Smooth muscle cell (in vitro differentiated cells): ENCODE data around the gene SPINK5. TPM values are rescaled to one million over a fixed set of nuclear protein-coding genes. Genes with fewer than 3 reads are reported as not detected.

Experiments
- DNase-seq: peaks from one replicate; lab custom pipeline; 2025; ENCODE audit not compliant: unreplicated experiment; lab: John Stamatoyannopoulos, UW
- H2AFZ ChIP-seq: fragments of 200-600 bp; sonication (generic); 2 replicates; pipeline ENCODE4 v1.6.0; 2016; ENCODE audit warnings: antibody characterized with exemption, low read depth, mild to moderate bottlenecking
- H3F3A ChIP-seq: fragments of 200-600 bp; sonication (generic); 2 replicates; pipeline ENCODE4 v1.6.0; 2017; ENCODE audit warnings: antibody characterized with exemption, low read depth
- H3K27ac ChIP-seq: fragments of 200-600 bp; sonication (generic); 2 replicates; pipeline ENCODE4 v1.5.1; 2016; ENCODE audit warnings: low read depth, mild to moderate bottlenecking
- H3K27me3 ChIP-seq: fragments of 200-600 bp; sonication (generic); 2 replicates; pipeline ENCODE4 v1.6.1; 2016; ENCODE audit warnings: low read depth, mild to moderate bottlenecking
- H3K36me3 ChIP-seq: fragments of 200-600 bp; sonication (generic); 2 replicates; pipeline ENCODE4 v1.5.1; 2016; ENCODE audit warnings: low read depth
- H3K4me1 ChIP-seq: fragments of 200-600 bp; sonication (generic); 2 replicates; pipeline ENCODE4 v1.5.1; 2016; ENCODE audit warnings: low read depth
- H3K4me2 ChIP-seq: fragments of 200-600 bp; sonication (generic); 2 replicates; pipeline ENCODE4 v1.6.0; 2016; ENCODE audit warnings: mild to moderate bottlenecking
- H3K4me3 ChIP-seq: fragments of 200-600 bp; sonication (generic); 2 replicates; pipeline ENCODE4 v1.5.1; 2016; ENCODE audit warnings: mild to moderate bottlenecking
- H3K79me2 ChIP-seq: fragments of 200-600 bp; sonication (generic); 2 replicates; pipeline ENCODE4 v1.6.0; 2016; ENCODE audit warnings: low read depth, mild to moderate bottlenecking
- H3K9ac ChIP-seq: fragments of 200-600 bp; sonication (generic); 2 replicates; pipeline ENCODE4 v1.6.0; 2016; ENCODE audit warnings: low read depth
- H3K9me3 ChIP-seq: fragments of 200-600 bp; sonication (generic); replicated peaks from 2 replicates; pipeline ENCODE4 v1.5.1; 2016; ENCODE audit warnings: low read depth
- H4K20me1 ChIP-seq: fragments of 200-600 bp; sonication (generic); 2 replicates; pipeline ENCODE4 v1.6.0; 2016; ENCODE audit warnings: low read depth
- CTCF ChIP-seq: fragments of 200-600 bp; sonication (generic); IDR thresholded peaks from 2 replicates; pipeline ENCODE4 v1.5.1; 2017; ENCODE audit warnings: borderline replicate concordance, mild to moderate bottlenecking, antibody characterized with exemption; ENCODE audit not compliant: insufficient read depth, poor library complexity, severe bottlenecking
- WGBS: methylation state at CpG from one replicate; pipeline ENCODE4 v1.1.7; 2016; ENCODE audit warnings: low lambda C conversion rate; 5-methylcytosine and 5-hydroxymethylcytosine counted together
- polyA plus RNA-seq: library from polyadenylated mRNA; unstranded; fragments of >200 nt; fragmentation: Nextera tagmentation; extraction: Ambion mirVana; gene quantifications from 2 replicates; pipeline ENCODE4 v1.2.1, GENCODE V29; 2016
- total RNA-seq: library from RNA; depleted of rRNA; stranded (reverse); fragments of >200 nt; gene quantifications from 2 replicates; pipeline ENCODE4 v1.2.3, GENCODE V29; 2014

The SPINK5 gene
- total and polyA plus RNA-seq, 2 experiments from 2014 or later, result 10.0 to 25.3 TPM

GRCh38 chr5:148172377-148172776 lies 108.6 kb downstream of the SPINK5 start:
- 74% methylated on average over 2 of the region's 2 CpGs for WGBS
- Histone ChIP-seq H2AFZ (no peak overlapping the region), H3K79me2 (no peaks in the 10 kb centered on the region), H3K4me3 (no peak overlapping the region), H3K9me3 (no peaks in the 10 kb centered on the region), H3K4me2 (no peak overlapping the region), H3K9ac (no peak overlapping the region), H3K27ac (no peak overlapping the region), H3K27me3 (peaks cover 24% of the 10 kb centered on the region), H3K36me3 (no peaks in the 10 kb centered on the region), H3F3A (no peaks in the 10 kb centered on the region), H3K4me1 (no peaks in the 10 kb centered on the region), H4K20me1 (no peaks in the 10 kb centered on the region)
- DNase-seq, result no peak
- no peak for TF ChIP-seq CTCF

GRCh38 chr5:148176480-148176879 lies 112.7 kb downstream of the SPINK5 start:
- 39% methylated on average over 2 of the region's 2 CpGs for WGBS
- Histone ChIP-seq H3K4me3 (no peak overlapping the region), H3K4me1 (no peaks in the 10 kb centered on the region), H3K4me2 (no peak overlapping the region), H3F3A (no peaks in the 10 kb centered on the region), H2AFZ (no peak overlapping the region), H3K27ac (no peak overlapping the region), H4K20me1 (no peaks in the 10 kb centered on the region), H3K27me3 (peaks cover 34% of the 10 kb centered on the region), H3K9me3 (no peaks in the 10 kb centered on the region), H3K9ac (no peak overlapping the region), H3K36me3 (no peaks in the 10 kb centered on the region), H3K79me2 (no peaks in the 10 kb centered on the region)
- DNase-seq, result no peak
- no peak for TF ChIP-seq CTCF

GRCh38 chr5:148177207-148177606 lies 113.4 kb downstream of the SPINK5 start:
- no peaks in the 10 kb centered on the region for H3K79me2 ChIP-seq
- H3K4me1 ChIP-seq, result no peaks in the 10 kb centered on the region
- H3K9ac ChIP-seq, result no peak overlapping the region
- H3K27me3 ChIP-seq, result peaks cover 40% of the 10 kb centered on the region
- TF ChIP-seq CTCF, result no peak
- H3K4me3 ChIP-seq, result no peak overlapping the region
- H3K4me2 ChIP-seq, result no peak overlapping the region
- H3K27ac ChIP-seq, result no peak overlapping the region
- no peak overlapping the region for H2AFZ ChIP-seq
- DNase-seq, result no peak
- WGBS, result 88% methylated on average over 1 of the region's 1 CpG
- no peaks in the 10 kb centered on the region for H4K20me1 ChIP-seq
- no peaks in the 10 kb centered on the region for H3K36me3 ChIP-seq
- no peaks in the 10 kb centered on the region for H3K9me3 ChIP-seq
- H3F3A ChIP-seq, result no peaks in the 10 kb centered on the region

GRCh38 chr5:148179234-148179824 lies 115.5 kb downstream of the SPINK5 start:
- peak; percentile 70 for TF ChIP-seq CTCF
- H4K20me1 ChIP-seq, result no peaks in the 10 kb centered on the region
- H3K9me3 ChIP-seq, result no peaks in the 10 kb centered on the region
- no peak for DNase-seq
- H3K4me2 ChIP-seq, result no peak overlapping the region
- no peak overlapping the region for H3K4me3 ChIP-seq
- H3K4me1 ChIP-seq, result no peaks in the 10 kb centered on the region
- no peaks in the 10 kb centered on the region for H3K36me3 ChIP-seq
- no peaks in the 10 kb centered on the region for H3K79me2 ChIP-seq
- H3F3A ChIP-seq, result no peaks in the 10 kb centered on the region
- no peak overlapping the region for H3K27ac ChIP-seq
- H3K9ac ChIP-seq, result no peak overlapping the region
- H3K27me3 ChIP-seq, result peaks cover 33% of the 10 kb centered on the region
- 51% methylated on average over 3 of the region's 3 CpGs for WGBS
- H2AFZ ChIP-seq, result no peak overlapping the region
